ENCODE measurements around the gene OBP2B.

GRCh38 chr9:133247632-133248031, 38.6 kb upstream of the OBP2B start:
- TF ChIP-seq CTCF (IDR thresholded peaks at IDR 0.05) (no peak), KDM1A (IDR thresholded peaks at IDR 0.05; ENCODE audit: low read depth) (no peak), PBX3 (IDR thresholded peaks at IDR 0.05) (no peak), RCOR1 (IDR thresholded peaks at IDR 0.05; ENCODE audit: low read depth, low read length) (no peak), EHMT2 (IDR thresholded peaks at IDR 0.05; ENCODE audit: low read depth) (no peak)
